HG02642 (cell line): ENCODE measurements around the gene PMVK.

Experiments
- ATAC-seq: cut with Tn5 transposase; IDR thresholded peaks from one replicate; pipeline ENCODE4 v1.9.1; 2021; ENCODE audit warnings: mild to moderate bottlenecking; ENCODE audit not compliant: unreplicated experiment, poor library complexity

Gene PMVK

DNA sequence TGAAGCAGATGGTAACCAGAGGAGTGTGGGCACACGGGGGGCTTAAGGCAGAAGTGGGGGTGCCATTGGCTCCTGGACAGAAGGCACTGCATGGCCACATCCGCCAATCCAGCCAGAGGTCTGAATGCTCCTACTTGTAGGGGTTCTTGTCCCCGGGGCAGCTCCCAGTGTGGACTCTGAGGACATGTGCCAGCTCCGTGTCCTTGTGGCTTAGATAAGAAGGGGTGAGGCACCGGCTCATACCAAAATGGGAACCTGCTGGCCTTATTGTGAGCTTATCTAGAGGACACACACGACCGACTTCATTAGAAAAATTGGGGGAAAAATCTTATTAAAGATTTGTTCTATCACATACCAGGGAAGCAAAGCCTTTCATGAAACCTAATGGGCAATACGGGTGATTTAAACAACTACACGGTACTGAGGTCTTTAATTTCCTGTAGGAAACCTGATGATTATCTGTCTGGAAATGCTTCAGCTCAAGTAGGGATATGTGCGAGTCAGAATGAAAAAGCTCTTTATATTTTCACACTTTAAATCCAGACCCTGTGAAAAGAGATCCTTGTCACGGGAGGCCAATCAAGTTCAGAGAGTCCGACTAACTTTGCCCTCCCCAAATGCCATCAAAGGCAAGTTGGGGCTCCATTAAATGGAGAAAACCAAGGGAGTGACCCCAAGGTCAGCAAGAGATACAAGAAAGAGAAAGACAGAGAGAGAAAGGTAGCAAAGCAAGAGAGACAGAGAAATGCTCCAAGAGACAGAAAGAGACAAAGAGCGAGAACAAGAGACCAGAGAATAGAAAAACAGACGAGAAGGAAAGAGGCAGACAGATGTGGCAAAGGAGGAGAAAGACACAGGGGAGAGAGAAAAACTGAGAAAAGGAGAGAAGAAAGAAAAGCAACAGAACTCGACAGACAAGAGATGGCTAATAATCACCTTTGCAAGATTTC lies 52.3 kb downstream of the PMVK start:
- no peak for ATAC-seq

DNA sequence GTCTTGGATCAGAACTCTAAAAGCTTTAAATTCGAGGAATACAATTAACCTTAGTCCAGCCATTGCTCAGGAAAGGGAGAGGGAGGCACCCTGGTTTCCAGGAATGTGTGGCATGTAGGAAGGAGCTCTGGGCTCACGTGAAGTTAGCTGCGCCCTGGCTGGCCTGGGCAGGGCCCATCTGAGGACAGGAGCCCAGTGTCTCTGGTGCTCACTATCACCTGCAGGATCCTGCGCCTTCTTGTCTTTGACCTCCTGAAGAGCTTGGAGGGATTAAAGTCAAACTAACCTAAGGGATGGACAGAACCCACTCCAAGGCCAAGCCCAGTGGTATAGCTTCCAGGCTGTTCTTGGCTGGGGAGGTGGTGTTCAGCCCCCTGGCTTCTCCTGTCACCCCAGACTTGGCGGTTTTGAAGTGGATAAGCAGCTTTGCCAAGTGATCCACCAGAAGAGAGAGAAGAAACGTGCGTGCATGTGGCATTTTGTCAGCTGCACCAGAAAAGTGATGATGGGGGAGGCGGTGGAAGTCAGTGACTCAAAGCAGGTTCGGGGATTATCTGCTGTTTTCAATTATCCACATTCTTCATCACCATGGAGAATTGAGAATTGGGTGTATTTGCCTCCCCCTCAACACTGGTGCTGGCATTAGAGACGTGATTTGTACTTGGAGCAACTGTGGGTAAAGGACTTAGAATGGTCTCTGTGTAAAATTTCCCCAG lies 54.5 kb downstream of the PMVK start:
- ATAC-seq: no peak

DNA sequence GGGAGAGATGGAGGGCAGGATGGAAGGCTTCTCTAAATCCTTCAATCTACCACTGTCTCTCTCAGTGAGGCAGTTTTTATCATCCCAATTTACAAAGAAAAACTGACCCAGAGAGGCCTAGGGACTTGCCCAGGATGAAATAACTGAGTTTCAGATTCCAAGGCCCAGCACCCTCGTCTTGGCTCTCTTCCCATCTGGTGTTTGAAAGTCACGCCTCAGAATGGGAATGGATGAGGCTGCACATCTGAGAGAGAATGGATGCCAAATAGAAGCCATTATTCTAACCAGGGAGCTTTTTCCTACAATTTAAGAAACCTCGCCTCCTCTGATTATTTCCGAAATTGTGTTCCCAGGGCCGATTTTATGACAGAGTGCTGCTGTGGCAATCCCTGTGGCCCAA lies 55.8 kb downstream of the PMVK start:
- no peak for ATAC-seq

- no peak for ATAC-seq
Observed at GRCh38 chr1:154879038-154879421, 57.5 kb downstream of the PMVK start.

- peak; percentile 75 for ATAC-seq
Observed at GRCh38 chr1:154878371-154879037, 58.0 kb downstream of the PMVK start.

- ATAC-seq: no peak
Observed at GRCh38 chr1:154877370-154877974, 59.0 kb downstream of the PMVK start.

DNA sequence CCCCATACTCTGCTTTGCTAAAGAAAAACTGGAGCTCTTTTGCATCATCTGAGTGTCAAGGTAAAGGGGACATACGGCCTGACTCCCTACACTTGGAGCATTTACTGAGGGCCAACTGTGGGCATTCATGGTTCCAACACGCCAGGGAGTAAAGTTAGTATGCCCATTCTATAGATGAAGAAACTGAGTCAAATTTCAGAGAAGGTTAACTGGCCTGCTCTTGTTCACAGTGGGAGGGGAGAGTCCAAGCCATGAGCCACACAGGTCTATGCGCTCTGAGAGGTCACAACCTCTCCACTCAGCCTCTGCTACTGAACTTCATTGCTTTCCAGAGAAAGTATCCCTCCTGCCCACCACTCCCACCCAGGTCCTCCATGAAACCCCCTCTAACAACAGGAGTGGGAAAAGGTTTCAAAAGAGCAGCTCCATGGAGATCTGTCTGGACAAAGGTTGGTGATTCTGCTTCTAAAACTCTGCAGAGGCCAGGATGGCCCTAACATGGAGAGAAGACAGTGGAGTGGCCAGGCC lies 59.6 kb downstream of the PMVK start:
- ATAC-seq: no peak
